ENCODE data around the gene INPP4A. TPM values are rescaled to one million over a fixed set of nuclear protein-coding genes. Genes with fewer than 3 reads are reported as not detected.

The INPP4A gene
- total RNA-seq, 2 donors from 2014 or later: 12.9 to 49.8 TPM

DNA sequence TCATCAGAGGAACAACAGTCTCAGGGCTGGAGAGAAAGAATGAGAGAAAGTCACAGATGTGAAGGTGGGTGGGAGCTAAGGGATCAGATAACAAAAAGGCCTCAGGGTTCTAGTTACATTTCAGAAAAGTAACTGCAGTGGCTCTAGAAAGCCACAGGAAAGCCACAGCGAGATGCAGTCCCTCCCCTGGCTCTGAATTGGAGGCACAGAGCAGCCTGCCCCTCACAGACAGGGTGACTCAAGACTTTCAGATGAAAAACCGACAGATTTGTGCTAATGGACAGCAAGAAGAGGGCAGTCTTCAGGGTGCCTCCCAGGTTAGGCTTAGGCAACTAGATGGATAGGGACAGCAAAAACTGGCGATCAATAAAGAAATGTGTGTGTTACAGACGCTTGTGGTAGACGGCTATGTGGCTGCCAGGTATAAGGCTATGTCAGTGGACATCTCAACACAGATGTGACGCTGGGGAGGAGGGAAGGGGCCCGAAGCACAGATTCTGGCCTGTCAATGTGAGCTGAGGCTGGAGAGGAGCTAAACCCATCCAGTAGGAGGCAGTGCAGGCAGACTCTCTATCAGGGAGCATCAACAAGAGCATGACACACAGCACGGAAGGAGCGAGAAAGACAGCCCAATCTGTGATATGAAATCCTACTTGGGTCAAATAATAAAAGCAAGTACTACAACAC is 189.9 kb downstream of the INPP4A start:
- 67% methylated on average over 9 of the region's 9 CpGs for WGBS
- no peaks in the 10 kb centered on the region for H3K27me3 ChIP-seq (replicated peaks; ENCODE audit: insufficient read depth)
- TF ChIP-seq, protein P1, sequence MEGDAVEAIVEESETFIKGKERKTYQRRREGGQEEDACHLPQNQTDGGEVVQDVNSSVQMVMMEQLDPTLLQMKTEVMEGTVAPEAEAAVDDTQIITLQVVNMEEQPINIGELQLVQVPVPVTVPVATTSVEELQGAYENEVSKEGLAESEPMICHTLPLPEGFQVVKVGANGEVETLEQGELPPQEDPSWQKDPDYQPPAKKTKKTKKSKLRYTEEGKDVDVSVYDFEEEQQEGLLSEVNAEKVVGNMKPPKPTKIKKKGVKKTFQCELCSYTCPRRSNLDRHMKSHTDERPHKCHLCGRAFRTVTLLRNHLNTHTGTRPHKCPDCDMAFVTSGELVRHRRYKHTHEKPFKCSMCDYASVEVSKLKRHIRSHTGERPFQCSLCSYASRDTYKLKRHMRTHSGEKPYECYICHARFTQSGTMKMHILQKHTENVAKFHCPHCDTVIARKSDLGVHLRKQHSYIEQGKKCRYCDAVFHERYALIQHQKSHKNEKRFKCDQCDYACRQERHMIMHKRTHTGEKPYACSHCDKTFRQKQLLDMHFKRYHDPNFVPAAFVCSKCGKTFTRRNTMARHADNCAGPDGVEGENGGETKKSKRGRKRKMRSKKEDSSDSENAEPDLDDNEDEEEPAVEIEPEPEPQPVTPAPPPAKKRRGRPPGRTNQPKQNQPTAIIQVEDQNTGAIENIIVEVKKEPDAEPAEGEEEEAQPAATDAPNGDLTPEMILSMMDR (IDR thresholded peaks at IDR 0.05): no peak
- TF ChIP-seq POLR2A (IDR thresholded peaks at IDR 0.05): no peak
- no peaks in the 10 kb centered on the region for H3K4me1 ChIP-seq (replicated peaks)
- no peak for DNase-seq (ENCODE audit: low spot score)
- no peaks in the 10 kb centered on the region for H3K9me3 ChIP-seq
- H3K27ac ChIP-seq: no peak overlapping the region
- no peak overlapping the region for H3K4me3 ChIP-seq
- intact Hi-C loops (cut with DNase I): no loop called here
- peaks cover 0 to 4% of the 10 kb centered on the region in 2 donors for H3K36me3 ChIP-seq

GRCh38 chr2:98637401-98638147 is 192.9 kb downstream of the INPP4A start:
- 81% methylated on average over 10 of the region's 10 CpGs for WGBS
- no peak for DNase-seq (ENCODE audit: low spot score)
- no peak for TF ChIP-seq POLR2AphosphoS5 (IDR thresholded peaks at IDR 0.05)
- no peaks in the 10 kb centered on the region for H3K4me1 ChIP-seq (replicated peaks)
- H3K27me3 ChIP-seq (replicated peaks; ENCODE audit: insufficient read depth): no peaks in the 10 kb centered on the region
- peaks cover 0 to 4% of the 10 kb centered on the region in 2 donors for H3K36me3 ChIP-seq
- no peak overlapping the region for H3K27ac ChIP-seq
- no peak overlapping the region for H3K4me3 ChIP-seq
- no peaks in the 10 kb centered on the region for H3K9me3 ChIP-seq
- intact Hi-C loops (cut with DNase I): no loop called here

- Histone ChIP-seq H3K27ac (no peak overlapping the region), H3K27me3 (replicated peaks; ENCODE audit: insufficient read depth) (no peaks in the 10 kb centered on the region), H3K36me3 (no peaks in the 10 kb centered on the region), H3K9me3 (no peaks in the 10 kb centered on the region), H3K4me1 (replicated peaks) (no peaks in the 10 kb centered on the region), H3K4me3 (no peak overlapping the region)
- TF ChIP-seq POLR2A (IDR thresholded peaks at IDR 0.05) (no peak), POLR2AphosphoS5 (IDR thresholded peaks at IDR 0.05) (no peak)
- TF ChIP-seq, protein P1 (IDR thresholded peaks at IDR 0.05): no peak
- DNase-seq (ENCODE audit: low spot score): no peak
- 88% methylated on average over 5 of the region's 5 CpGs for WGBS
- intact Hi-C loops (cut with DNase I): no loop called here
Observed at GRCh38 chr2:98643496-98644100, 198.9 kb downstream of the INPP4A start.

Other genes with a start within 250 kb of the INPP4A start
- gene CNGA3, start 98.4 kb upstream of the INPP4A start, total RNA-seq: 1 to 10 TPM in 1 of 2 donors, not detected in 1; 1.1 TPM
- 10 to 100 TPM; 34.9 to 41.6 TPM for gene COA5, start 163.7 kb downstream of the INPP4A start, total RNA-seq
- 10 to 100 TPM; 42.5 to 49.9 TPM for gene UNC50, start 163.7 kb downstream of the INPP4A start, total RNA-seq